Neural progenitor cell (in vitro differentiated cells): ENCODE measurements around the gene ZNF462. TPM values are rescaled to one million over a fixed set of nuclear protein-coding genes. Genes with fewer than 3 reads are reported as not detected.
A peak's percentile ranks its signal among the peaks of the same experiment; 100 is the strongest.

Experiments
- DNase-seq: peaks from one replicate; pipeline ENCODE4 v3.0.0-alpha.2; 2016; ENCODE audit warnings: low spot score
- H2AFZ ChIP-seq: fragments of 200-600 bp; sonication (generic); replicated peaks from 2 replicates; pipeline ENCODE4 v1.6.1; 2016; ENCODE audit warnings: antibody characterized with exemption
- H3F3A ChIP-seq: fragments of 200-600 bp; sonication (generic); 2 replicates; pipeline ENCODE4 v1.6.1; 2016; ENCODE audit warnings: antibody characterized with exemption, low read depth
- H3K27ac ChIP-seq: fragments of 200-600 bp; sonication (generic); 2 replicates; pipeline ENCODE4 v1.5.1; 2016; ENCODE audit warnings: mild to moderate bottlenecking
- H3K27me3 ChIP-seq: fragments of 200-600 bp; sonication (generic); 2 replicates; pipeline ENCODE4 v1.6.1; 2016; ENCODE audit warnings: mild to moderate bottlenecking, moderate library complexity
- H3K36me3 ChIP-seq: fragments of 200-600 bp; sonication (generic); 2 replicates; pipeline ENCODE4 v1.5.1; 2016
- H3K4me1 ChIP-seq: fragments of 200-600 bp; sonication (generic); 2 replicates; pipeline ENCODE4 v1.6.1; 2016; ENCODE audit warnings: mixed run types
- H3K4me2 ChIP-seq: fragments of 200-600 bp; sonication (generic); 2 replicates; pipeline ENCODE4 v1.6.1; 2016
- H3K4me3 ChIP-seq: fragments of 200-600 bp; sonication (generic); 2 replicates; pipeline ENCODE4 v1.5.1; 2016
- H3K79me2 ChIP-seq: fragments of 200-600 bp; sonication (generic); 2 replicates; pipeline ENCODE4 v1.6.1; 2016; ENCODE audit warnings: low read depth
- H3K9ac ChIP-seq: fragments of 200-600 bp; sonication (generic); 2 replicates; pipeline ENCODE4 v1.6.1; 2016
- H3K9me3 ChIP-seq: fragments of 200-600 bp; sonication (generic); 2 replicates; pipeline ENCODE4 v1.5.1; 2016; ENCODE audit warnings: low read depth
- H4K20me1 ChIP-seq: fragments of 200-600 bp; sonication (generic); 2 replicates; pipeline ENCODE4 v1.6.1; 2016; ENCODE audit warnings: low read depth
- H3K27ac Mint-ChIP-seq: 3 replicates; pipeline ENCODE4 v1.8.0; 2021; ENCODE audit warnings: mixed read lengths
- H3K27me3 Mint-ChIP-seq: 2 replicates; pipeline ENCODE4 v1.8.0; 2022; ENCODE audit warnings: low read depth, mild to moderate bottlenecking, inconsistent platforms, moderate library complexity, mixed read lengths; ENCODE audit not compliant: insufficient read depth
- H3K36me3 Mint-ChIP-seq: 3 replicates; pipeline ENCODE4 v1.8.0; 2021; ENCODE audit warnings: mixed read lengths
- H3K4me1 Mint-ChIP-seq: 3 replicates; pipeline ENCODE4 v1.8.0; 2021; ENCODE audit warnings: mixed read lengths
- H3K4me3 Mint-ChIP-seq: 3 replicates; pipeline ENCODE4 v1.8.0; 2021; ENCODE audit warnings: mild to moderate bottlenecking, moderate library complexity, mixed read lengths
- H3K9me3 Mint-ChIP-seq: 3 replicates; pipeline ENCODE4 v1.8.0; 2020; ENCODE audit warnings: mixed read lengths
- EZH2 ChIP-seq: fragments of 200-600 bp; sonication (generic); IDR thresholded peaks from 2 replicates; pipeline ENCODE4 v1.6.1; 2017; ENCODE audit warnings: antibody characterized with exemption, mild to moderate bottlenecking, moderate library complexity
- EZH2phosphoT487 ChIP-seq: fragments of 200-600 bp; sonication (generic); IDR thresholded peaks from 2 replicates; pipeline ENCODE4 v1.6.1; 2017; ENCODE audit warnings: antibody characterized with exemption
- total RNA-seq: library from RNA; depleted of rRNA; stranded (reverse); fragments of >200 nt; gene quantifications from 2 replicates; pipeline ENCODE4 v1.2.3, GENCODE V29; 2015; ENCODE audit warnings: low replicate concordance
- TF ChIP-seq, protein P1 (sequence below): fragments of 200-600 bp; sonication (generic); IDR thresholded peaks from 2 replicates; pipeline ENCODE4 v1.5.1; 2017; ENCODE audit warnings: antibody characterized with exemption, mild to moderate bottlenecking

ZNF462 gene
- total RNA-seq, 1 donor from 2014 or later: 81.8 TPM

DNA sequence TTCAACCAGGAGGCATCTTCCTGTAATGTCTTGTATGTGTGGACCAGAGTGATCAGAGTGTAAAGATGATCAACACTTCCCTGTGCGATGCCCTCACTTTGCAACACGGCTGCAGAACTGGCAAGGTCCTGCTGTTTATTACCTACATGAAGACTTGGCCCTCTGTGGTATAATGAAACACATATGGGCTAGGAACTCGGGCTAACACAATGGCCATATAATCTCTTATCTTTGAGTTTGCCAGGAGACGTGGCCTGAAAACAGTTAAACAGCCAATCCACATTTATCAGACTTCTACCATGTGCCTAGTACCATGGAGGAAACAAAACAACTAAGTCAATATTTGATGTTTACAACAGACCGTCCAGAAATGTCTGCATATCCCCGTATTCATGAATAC is 145.5 kb downstream of the ZNF462 start:
- Mint-ChIP-seq H3K36me3 (peaks cover 80% of the 10 kb centered on the region), H3K27ac (peak overlapping the region; percentile 79)

DNA sequence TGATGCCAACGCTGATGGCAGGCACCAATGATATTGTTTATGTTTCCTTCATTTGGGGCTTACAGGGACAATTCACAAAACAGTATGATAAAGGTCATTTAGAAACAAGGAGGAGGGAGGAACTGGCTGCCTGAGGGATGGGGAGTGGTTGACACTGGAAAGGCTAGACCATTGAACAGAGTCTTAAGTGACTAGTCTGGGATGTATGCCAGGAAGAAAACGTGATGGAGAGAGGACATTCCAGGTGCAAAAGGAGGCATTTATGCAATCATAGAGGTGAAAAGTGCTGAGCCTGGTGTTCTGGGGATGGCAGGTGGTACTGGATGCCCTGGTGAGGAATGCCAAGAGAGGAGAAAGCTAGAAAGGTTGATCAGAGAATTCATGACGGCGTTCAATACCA is 153.4 kb downstream of the ZNF462 start:
- H3K36me3 ChIP-seq: peaks cover 4% of the 10 kb centered on the region
- H4K20me1 ChIP-seq: no peaks in the 10 kb centered on the region
- H2AFZ ChIP-seq: no peak overlapping the region
- H3K27ac ChIP-seq: no peak overlapping the region
- Mint-ChIP-seq H3K4me1 (peaks cover 18% of the 10 kb centered on the region), H3K27ac (no peak overlapping the region), H3K27me3 (no peaks in the 10 kb centered on the region), H3K9me3 (peaks cover 19% of the 10 kb centered on the region), H3K36me3 (peaks cover 22% of the 10 kb centered on the region), H3K4me3 (peak overlapping the region; percentile 11)
- no peak overlapping the region for H3K9ac ChIP-seq
- H3K4me1 ChIP-seq: peaks cover 19% of the 10 kb centered on the region
- H3K9me3 ChIP-seq: no peaks in the 10 kb centered on the region
- no peak overlapping the region for H3K4me3 ChIP-seq
- TF ChIP-seq EZH2phosphoT487: no peak
- no peak for TF ChIP-seq EZH2
- TF ChIP-seq, protein P1, sequence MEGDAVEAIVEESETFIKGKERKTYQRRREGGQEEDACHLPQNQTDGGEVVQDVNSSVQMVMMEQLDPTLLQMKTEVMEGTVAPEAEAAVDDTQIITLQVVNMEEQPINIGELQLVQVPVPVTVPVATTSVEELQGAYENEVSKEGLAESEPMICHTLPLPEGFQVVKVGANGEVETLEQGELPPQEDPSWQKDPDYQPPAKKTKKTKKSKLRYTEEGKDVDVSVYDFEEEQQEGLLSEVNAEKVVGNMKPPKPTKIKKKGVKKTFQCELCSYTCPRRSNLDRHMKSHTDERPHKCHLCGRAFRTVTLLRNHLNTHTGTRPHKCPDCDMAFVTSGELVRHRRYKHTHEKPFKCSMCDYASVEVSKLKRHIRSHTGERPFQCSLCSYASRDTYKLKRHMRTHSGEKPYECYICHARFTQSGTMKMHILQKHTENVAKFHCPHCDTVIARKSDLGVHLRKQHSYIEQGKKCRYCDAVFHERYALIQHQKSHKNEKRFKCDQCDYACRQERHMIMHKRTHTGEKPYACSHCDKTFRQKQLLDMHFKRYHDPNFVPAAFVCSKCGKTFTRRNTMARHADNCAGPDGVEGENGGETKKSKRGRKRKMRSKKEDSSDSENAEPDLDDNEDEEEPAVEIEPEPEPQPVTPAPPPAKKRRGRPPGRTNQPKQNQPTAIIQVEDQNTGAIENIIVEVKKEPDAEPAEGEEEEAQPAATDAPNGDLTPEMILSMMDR: no peak
- no peak for DNase-seq
- no peaks in the 10 kb centered on the region for H3K27me3 ChIP-seq
- peaks cover 34% of the 10 kb centered on the region for H3F3A ChIP-seq
- H3K79me2 ChIP-seq: no peaks in the 10 kb centered on the region
- H3K4me2 ChIP-seq: no peak overlapping the region

More for the DNA sequence above, 145.5 kb downstream of the ZNF462 start:
- peaks cover 26% of the 10 kb centered on the region for H3K9me3 Mint-ChIP-seq
- Histone ChIP-seq H3K27me3 (no peaks in the 10 kb centered on the region), H3K4me1 (peaks cover 42% of the 10 kb centered on the region), H3K9ac (no peak overlapping the region), H3K79me2 (peaks cover 45% of the 10 kb centered on the region), H2AFZ (no peak overlapping the region), H3K27ac (no peak overlapping the region), H3K4me3 (no peak overlapping the region), H3K36me3 (peaks cover 36% of the 10 kb centered on the region), H3K4me2 (peak overlapping the region; percentile 71), H3F3A (peaks cover 50% of the 10 kb centered on the region), H3K9me3 (no peaks in the 10 kb centered on the region), H4K20me1 (no peaks in the 10 kb centered on the region)
- DNase-seq: no peak
- peaks cover 39% of the 10 kb centered on the region for H3K4me1 Mint-ChIP-seq
- H3K4me3 Mint-ChIP-seq: no peak overlapping the region
- TF ChIP-seq EZH2 (no peak), EZH2phosphoT487 (no peak)
- TF ChIP-seq, protein P1: no peak
- H3K27me3 Mint-ChIP-seq: no peaks in the 10 kb centered on the region

DNA sequence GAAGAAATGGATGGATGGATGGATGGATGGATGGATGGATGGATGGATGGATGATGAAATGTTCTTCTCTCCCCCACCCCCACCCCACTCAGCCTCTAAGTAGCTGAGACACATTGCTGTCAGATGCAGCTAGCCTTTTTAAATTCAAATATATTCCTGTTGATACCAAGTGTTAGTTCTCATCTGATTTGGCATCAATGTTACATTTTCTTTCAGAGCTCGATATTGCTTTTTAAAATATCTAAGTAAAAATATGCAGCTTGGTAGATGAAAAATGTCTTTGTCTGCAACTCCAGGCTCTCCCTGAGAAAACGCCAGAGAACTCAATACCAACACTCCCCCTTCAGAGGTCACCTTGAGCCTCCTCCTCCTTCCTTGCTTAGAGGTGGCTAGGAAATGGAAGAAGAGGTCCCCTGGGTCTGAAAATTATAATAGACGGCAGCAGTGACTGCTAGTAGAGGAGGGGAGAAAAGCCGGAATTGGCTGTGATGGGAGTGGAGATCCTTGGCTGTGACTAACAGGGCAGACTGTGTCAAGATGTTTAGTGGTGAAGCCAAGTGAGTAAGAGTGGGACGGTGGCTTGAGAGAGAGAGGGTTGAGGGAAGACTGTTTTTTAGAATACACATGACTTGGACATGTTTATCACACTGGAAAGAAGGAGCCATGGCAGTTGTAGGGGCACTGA is 156.0 kb downstream of the ZNF462 start:
- Histone ChIP-seq H3K9ac (no peak overlapping the region), H3K4me2 (peak overlapping the region; percentile 6), H3K79me2 (no peaks in the 10 kb centered on the region), H3K4me1 (peaks cover 19% of the 10 kb centered on the region), H2AFZ (peak overlapping the region; percentile 7), H3K27me3 (no peaks in the 10 kb centered on the region), H4K20me1 (no peaks in the 10 kb centered on the region), H3K27ac (no peak overlapping the region), H3K4me3 (no peak overlapping the region), H3K36me3 (no peaks in the 10 kb centered on the region), H3F3A (peaks cover 16% of the 10 kb centered on the region), H3K9me3 (no peaks in the 10 kb centered on the region)
- H3K4me3 Mint-ChIP-seq: no peak overlapping the region
- H3K4me1 Mint-ChIP-seq: peaks cover 18% of the 10 kb centered on the region
- DNase-seq: no peak
- H3K36me3 Mint-ChIP-seq: peaks cover 9% of the 10 kb centered on the region
- peaks cover 15% of the 10 kb centered on the region for H3K9me3 Mint-ChIP-seq
- TF ChIP-seq EZH2phosphoT487: no peak
- TF ChIP-seq, protein P1: no peak
- TF ChIP-seq EZH2: no peak
- H3K27ac Mint-ChIP-seq: peak overlapping the region; percentile 83
- H3K27me3 Mint-ChIP-seq: no peaks in the 10 kb centered on the region
